K562 (cell line): ENCODE results near the gene PRRT2. TPM values are rescaled to one million over a fixed set of nuclear protein-coding genes. Genes with fewer than 3 reads are reported as not detected.

Experiments
- ATAC-seq: fragments of 200-7000 bp; cut with Tn5 transposase; 3 replicates; pipeline ENCODE4 v1.9.1; 2020; ENCODE audit warnings: moderate library complexity
- BruUV-seq: library from RNA; stranded (reverse); fragments of 400-500 nt; replicated peaks from 2 replicates; lab custom pipeline; 2021; lab: Mats Ljungman, UMichigan
- CTCF ChIA-PET: fragments of 300-600 bp; formaldehyde crosslinking; extraction: SDS; loops from one replicate; lab custom pipeline; 2021; ENCODE audit warnings: low intra/inter-chr PET ratio; lab: Yijun Ruan, JAX
- POLR2A ChIA-PET: fragments of 300-600, 350-650 bp; sonication (Branson Sonifier 250); formaldehyde crosslinking; extraction: SDS; loops from one replicate; lab custom pipeline; 2021; ENCODE audit warnings: antibody characterized with exemption, inconsistent platforms; lab: Yijun Ruan, JAX
- DNase-seq, 4 experiments: peaks; one replicate each; pipeline versions ENCODE4 v3.0.0 to v3.0.0-alpha.2; 2011 to 2018; ENCODE audit warnings: low spot score in 3 of 4, mixed read lengths in 3 of 4; ENCODE audit errors: extremely low read depth in 1 of 4
- FAIRE-seq: peaks from 2 replicates; lab custom pipeline; 2011; peaks lifted over from hg19 to GRCh38; lab: Jason Lieb, UNC
- H2AFZ ChIP-seq: 2 replicates; pipeline ENCODE4 v1.6.0; 2011; ENCODE audit warnings: low read depth, low read length, control low read depth, inconsistent platforms
- H3K27ac ChIP-seq: fragments of 200-600 bp; 3 replicates; pipeline ENCODE4 v1.8.0; 2011; ENCODE audit warnings: low read depth, mild to moderate bottlenecking, control low read depth, inconsistent platforms, low read length, moderate library complexity, mixed read lengths; ENCODE audit errors: extremely low read depth
- H3K27me3 ChIP-seq, 2 experiments: fragments of 300-600 bp in 1 of 2; 2 replicates in 1 of 2; 3 replicates in 1 of 2; pipeline versions ENCODE4 v1.6.0 to v1.8.0; 2011; ENCODE audit warnings: inconsistent platforms in 2 of 2, low read length in 2 of 2, mild to moderate bottlenecking in 1 of 2, mixed read lengths in 1 of 2, moderate library complexity in 1 of 2; ENCODE audit not compliant: control insufficient read depth in 2 of 2, insufficient read depth in 2 of 2
- H3K36me3 ChIP-seq: fragments of 300-600 bp; 3 replicates; pipeline ENCODE4 v1.8.0; 2011; ENCODE audit warnings: mild to moderate bottlenecking, low read length, inconsistent platforms; ENCODE audit not compliant: control insufficient read depth, insufficient read depth
- H3K4me1 ChIP-seq, 2 experiments: fragments of 200-600 bp in 1 of 2; replicated peaks in 1 of 2; 2 replicates in 1 of 2; 3 replicates in 1 of 2; pipeline versions ENCODE4 v1.5.1 to v1.8.0; 2011; ENCODE audit warnings: inconsistent platforms in 2 of 2, low read length in 2 of 2, mild to moderate bottlenecking in 1 of 2, mixed read lengths in 1 of 2, moderate library complexity in 1 of 2; ENCODE audit not compliant: control insufficient read depth in 2 of 2, insufficient read depth in 2 of 2
- H3K4me2 ChIP-seq: 2 replicates; pipeline ENCODE4 v1.6.1; 2011; ENCODE audit warnings: low read length, control low read depth, inconsistent platforms, mixed read lengths; ENCODE audit not compliant: insufficient read depth
- H3K4me3 ChIP-seq: fragments of 200-600 bp; sonication (generic), shearing (Covaris generic); 2 replicates; pipeline ENCODE4 v1.5.1; 2016; ENCODE audit warnings: control low read depth, inconsistent platforms
- H3K79me2 ChIP-seq: fragments of 200-600 bp; 3 replicates; pipeline ENCODE4 v1.8.0; 2011; ENCODE audit warnings: low read length, inconsistent platforms; ENCODE audit not compliant: control insufficient read depth, insufficient read depth
- H3K9ac ChIP-seq, 2 experiments: 2 replicates each; pipeline versions ENCODE4 v1.6.0 to v1.6.1; 2011; ENCODE audit warnings: low read depth in 2 of 2, low read length in 2 of 2, control low read depth in 1 of 2, inconsistent platforms in 1 of 2, mild to moderate bottlenecking in 1 of 2, mixed read lengths in 1 of 2; ENCODE audit not compliant: insufficient read depth in 1 of 2
- H3K9me1 ChIP-seq: one replicate; pipeline ENCODE4 v1.6.0; 2011; ENCODE audit warnings: inconsistent platforms, mild to moderate bottlenecking, low read length, moderate library complexity; ENCODE audit not compliant: control insufficient read depth, insufficient read depth
- H3K9me3 ChIP-seq: replicated peaks from 2 replicates; pipeline ENCODE4 v1.5.1; 2011; ENCODE audit warnings: low read depth, low read length, inconsistent platforms; ENCODE audit not compliant: control insufficient read depth, insufficient read depth
- H4K20me1 ChIP-seq: replicated peaks from 2 replicates; pipeline ENCODE4 v1.6.1; 2011; ENCODE audit warnings: low read length, inconsistent platforms, mixed read lengths; ENCODE audit not compliant: control insufficient read depth, insufficient read depth
- GABPB1 ChIP-seq: sonication (generic); formaldehyde crosslinking; IDR thresholded peaks from 2 replicates; pipeline ENCODE4 v1.8.0; 2022; ENCODE audit warnings: mild to moderate bottlenecking, missing genetic modification reagents
- GTF2F1 ChIP-seq: IDR thresholded peaks from 2 replicates; pipeline ENCODE4 v1.6.1; 2011; ENCODE audit warnings: low read depth, low read length, improper control_type of control experiment
- HLTF ChIP-seq: fragments of 450-650 bp; IDR thresholded peaks from 2 replicates; pipeline ENCODE4 v1.6.1; 2016
- HNRNPL ChIP-seq: fragments of 200-400 bp; formaldehyde crosslinking; IDR thresholded peaks from 2 replicates; pipeline ENCODE4 v1.6.1; 2017; ENCODE audit warnings: low read depth, mild to moderate bottlenecking, low read length
- ID3 ChIP-seq, 2 experiments: fragments of 250-450 bp in 1 of 2; fragments of 450-650 bp in 1 of 2; sonication (Bioruptor Pico) in 1 of 2; IDR thresholded peaks; 2 replicates each; pipeline versions ENCODE4 v1.6.1 to v1.8.0; 2016 to 2021; ENCODE audit warnings: mild to moderate bottlenecking in 2 of 2, moderate library complexity in 2 of 2, missing compliant biosample characterization in 1 of 2, missing genetic modification characterization in 1 of 2
- NCOA2 ChIP-seq, 2 experiments: fragments of 450-650 bp; IDR thresholded peaks; 2 replicates each; pipeline ENCODE4 v1.6.1; 2018; ENCODE audit warnings: mild to moderate bottlenecking in 2 of 2, moderate library complexity in 1 of 2; ENCODE audit not compliant: partially characterized antibody in 2 of 2
- PKNOX1 ChIP-seq: fragments of 450-650 bp; IDR thresholded peaks from 2 replicates; pipeline ENCODE4 v1.6.1; 2016
- PTTG1 ChIP-seq: fragments of 450-650 bp; IDR thresholded peaks from 2 replicates; pipeline ENCODE4 v1.6.1; 2016; ENCODE audit warnings: low read depth, mild to moderate bottlenecking, missing genetic modification characterization, missing compliant biosample characterization
- SAP30 ChIP-seq: fragments of 200-600 bp; sonication (generic); IDR thresholded peaks from 2 replicates; pipeline ENCODE4 v1.6.1; 2012; ENCODE audit warnings: borderline replicate concordance, low read depth, mild to moderate bottlenecking, moderate library complexity, low read length, control low read depth, inconsistent platforms; ENCODE audit not compliant: insufficient read depth, poor library complexity, severe bottlenecking
- STAG1 ChIP-seq: sonication (generic); formaldehyde crosslinking; IDR thresholded peaks from 2 replicates; pipeline ENCODE4 v1.5.0; 2020; ENCODE audit warnings: missing genetic modification reagents, borderline replicate concordance
- TFAP4 ChIP-seq: sonication (generic); formaldehyde crosslinking; IDR thresholded peaks from 2 replicates; pipeline ENCODE4 v1.8.0; 2022; ENCODE audit warnings: missing genetic modification reagents, mild to moderate bottlenecking, moderate library complexity, borderline replicate concordance
- WHSC1 ChIP-seq: IDR thresholded peaks from one replicate; pipeline ENCODE4 v1.6.1; 2012; ENCODE audit warnings: low read length, control low read depth, inconsistent platforms
- ZFP30 ChIP-seq: fragments of 250-450 bp; sonication (Bioruptor Pico); IDR thresholded peaks from 2 replicates; pipeline ENCODE4 v1.8.0; 2022; ENCODE audit warnings: moderate library complexity, mild to moderate bottlenecking, inconsistent platforms, borderline replicate concordance
- ZNF280B ChIP-seq: fragments of 250-450 bp; sonication (Bioruptor Pico); IDR thresholded peaks from 2 replicates; pipeline ENCODE4 v1.5.1; 2021; ENCODE audit warnings: mild to moderate bottlenecking
- ZNF507 ChIP-seq: conservative IDR thresholded peaks from 2 replicates; pipeline ENCODE4 v1.6.1; 2017; ENCODE audit warnings: missing genetic modification characterization, missing compliant biosample characterization
- ZNF511 ChIP-seq: sonication (generic); formaldehyde crosslinking; IDR thresholded peaks from 2 replicates; pipeline ENCODE4 v1.8.0; 2022; ENCODE audit warnings: mild to moderate bottlenecking, missing genetic modification reagents
- WGBS: fragments of 100-300 bp; shearing (Covaris generic); methylation state at CpG from one replicate; pipeline ENCODE4 v1.1.6; 2016; ENCODE audit warnings: low coverage, mixed read lengths; ENCODE audit not compliant: insufficient coverage; ENCODE audit errors: missing lambda C conversion rate; 5-methylcytosine and 5-hydroxymethylcytosine counted together
- in situ Hi-C: fragments of 300-500 bp; cut with MboI; formaldehyde crosslinking; loops from 4 replicates; pipeline ENCODE4 v1.15.0; 2018; ENCODE audit warnings: inconsistent platforms, mixed read lengths
- intact Hi-C: fragments of 100-400 bp; cut with micrococcal nuclease; formaldehyde crosslinking; loops from 2 replicates; pipeline ENCODE4 v1.14.2; 2022
- polyA plus RNA-seq, 8 experiments: library from polyadenylated mRNA; depleted of rRNA in 4 of 8; stranded (reverse) in 5 of 8; unstranded in 3 of 8; fragments of >200 nt; fragmentation: Nextera tagmentation in 2 of 8; fragmentation: Illumina TruSeq in 1 of 8; extraction: Ambion mirVana in 2 of 8; extraction: Trizol in 1 of 8; gene quantifications; 2 replicates each; pipeline versions ENCODE4 v1.2.1 to v1.2.3, GENCODE V29; 2011 to 2014; ENCODE audit warnings: inconsistent platforms in 1 of 8, missing spikeins in 1 of 8
- total RNA-seq, 7 experiments: library from RNA; depleted of rRNA in 6 of 7; stranded (reverse); fragments of >200 nt in 6 of 7; fragmentation: Illumina TruSeq in 2 of 7; extraction: Trizol in 2 of 7; gene quantifications; 2 replicates each; pipeline versions ENCODE4 v1.2.1 to v1.2.3, GENCODE V29; 2011 to 2021; ENCODE audit warnings: low replicate concordance in 1 of 7

Gene PRRT2
- total and polyA plus RNA-seq, 9 of the 15 experiments (the other 6 are each of a cell fraction or from before 2014, with no cell fraction given): 0.11 to 1.0 (median 0.42) TPM; not detected in 2

- DNase-seq: peak in 3 of 4 experiments; percentile 28 to 38 (median 30)
- Histone ChIP-seq H3K79me2 (peaks cover 11% of the 10 kb centered on the region; the same call in 2 of the 3 replicates), H3K4me2 (peak overlapping the region; percentile 96), H4K20me1 (no peaks in the 10 kb centered on the region), H3K27ac (peak overlapping the region; percentile 99), H3K36me3 (peaks cover 27% of the 10 kb centered on the region; the same call in 2 of the 3 replicates), H3K9me3 (no peaks in the 10 kb centered on the region), H3K4me3 (peak overlapping the region; percentile 98), H3K27me3 (no peaks in the 10 kb centered on the region; a peak in 1 of 5 replicates), H3K9me1 (no peaks in the 10 kb centered on the region), H3K9ac (peak overlapping the region; percentile 93; a peak in 3 of 4 replicates), H2AFZ (peak overlapping the region; percentile 99), H3K4me1 (peaks cover 0 to 32% of the 10 kb centered on the region in 2 experiments; a peak in 3 of 5 replicates)
- ChIA-PET CTCF (interaction anchor here (1.3 to 1.7 kb wide), 2 partner anchors 142 to 159 kb away, joined by 5 to 7 read pairs; no protein-coding TSS in a partner anchor), POLR2A (interaction anchor here (0.9 to 1.5 kb wide), 3 partner anchors 8 to 143 kb away, joined by 3 to 6 read pairs (median 4); no protein-coding TSS in a partner anchor)
- FAIRE-seq: no peak
- in situ Hi-C loops: no loop called here
- ATAC-seq: peak; percentile 33
- no TSS peak for BruUV-seq
- intact Hi-C loops: loop anchor here (5.0 kb wide), 1 partner anchor 145 kb away; no protein-coding TSS in a partner anchor
- WGBS: 4% methylated on average over 22 of the region's 27 CpGs
- TF ChIP-seq ZNF511 (CRISPR knock-in tag) (no peak), TFAP4 (CRISPR knock-in tag) (no peak), SAP30 (no peak), ZNF507 (no peak), GTF2F1 (no peak), HNRNPL (no peak), NCOA2 (IDR thresholded peaks at IDR 0.05; ENCODE audit: partially characterized antibody in 2 of 2) (no peak), ID3 (CRISPR knock-in tag; IDR thresholded peaks at IDR 0.05) (no peak), ID3 (tag; IDR thresholded peaks at IDR 0.05) (no peak), ZNF280B (CRISPR knock-in tag) (no peak), STAG1 (CRISPR knock-in tag) (peak; percentile 50; the same call in 1 of the 2 replicates), WHSC1 (no peak), PKNOX1 (peak; percentile 48; the same call in 1 of the 2 replicates), PTTG1 (tag) (no peak), ZFP30 (no peak), GABPB1 (CRISPR knock-in tag) (0 out of 2 replicates have a peak, but pooled peaks have one; percentile 10), HLTF (no peak)
Observed at GRCh38 chr16:29862383-29862883, 50.4 kb downstream of the PRRT2 start.
